ENCODE results near the gene PPP2R5A.

DNA sequence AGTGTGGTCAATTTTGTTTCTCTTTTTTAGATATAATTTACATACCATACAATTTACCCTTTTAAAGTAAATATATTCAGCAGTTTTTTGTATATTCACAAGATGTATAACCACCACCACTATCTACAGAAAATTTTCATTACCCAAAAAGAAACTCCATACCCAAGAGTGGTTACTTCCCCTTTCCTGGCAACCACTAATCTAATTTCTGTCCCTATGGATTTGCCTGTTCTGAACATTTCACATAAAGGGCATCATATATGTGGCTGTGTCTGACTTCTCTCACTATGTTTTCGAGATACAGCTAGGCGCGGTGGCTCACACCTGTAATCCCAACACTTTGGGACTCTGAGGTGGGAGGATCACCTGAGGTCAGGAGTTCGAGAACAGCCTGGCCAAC, 115.8 kb downstream of the PPP2R5A start:
- TF ChIP-seq CTCF (IDR thresholded peaks at IDR 0.05) (no peak), POLR2A (IDR thresholded peaks at IDR 0.05) (no peak), EP300 (IDR thresholded peaks at IDR 0.05) (no peak)

All from tibial nerve (tissue), 4 donors.